Inferior parietal cortex (tissue), 1 donor: ENCODE measurements around the gene ASPG.

Source experiments
- DNase-seq: peaks from one replicate; pipeline ENCODE4 v3.0.0-alpha.2; 2016; ENCODE audit errors: extremely low spot score

The ASPG gene

GRCh38 chr14:104161602-104162367 is 76.3 kb downstream of the ASPG start:
- DNase-seq = no peak

GRCh38 chr14:104162495-104162894 is 77.0 kb downstream of the ASPG start:
- DNase-seq = no peak

- DNase-seq = no peak
These were observed 78.0 kb downstream of the ASPG start for GRCh38 chr14:104163541-104163940.

- no peak for DNase-seq
These were observed 78.5 kb downstream of the ASPG start for GRCh38 chr14:104164041-104164440.

GRCh38 chr14:104164512-104164911 is 79.0 kb downstream of the ASPG start:
- no peak for DNase-seq
